ENCODE measurements around the gene CD99L2.

Gene CD99L2

DNA sequence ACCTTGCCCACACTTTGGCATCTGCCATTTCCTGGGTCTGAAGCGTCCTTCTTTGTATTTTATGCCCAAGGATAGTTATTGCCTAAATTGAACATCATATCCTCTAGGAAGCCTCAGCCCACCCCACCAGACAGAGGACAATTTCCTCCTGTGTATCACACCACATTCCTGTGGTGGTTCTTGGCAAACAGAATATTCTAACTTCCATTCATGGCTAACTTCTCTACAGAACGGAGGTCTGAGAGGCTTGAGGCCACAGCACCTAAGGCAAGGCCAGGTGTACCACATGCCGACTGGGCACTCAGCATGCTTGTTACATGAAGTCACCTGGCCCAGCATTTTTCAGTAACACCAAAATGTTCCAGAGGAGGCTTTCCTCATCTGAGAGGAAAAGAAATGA, 42.4 kb downstream of the CD99L2 start:
- TF ChIP-seq GATA1 (IDR thresholded peaks at IDR 0.05; ENCODE audit: low read depth, low read length) = no peak
- TF ChIP-seq POLR2A (IDR thresholded peaks at IDR 0.05; ENCODE audit: low read length) = no peak
- no peak for DNase-seq

DNA sequence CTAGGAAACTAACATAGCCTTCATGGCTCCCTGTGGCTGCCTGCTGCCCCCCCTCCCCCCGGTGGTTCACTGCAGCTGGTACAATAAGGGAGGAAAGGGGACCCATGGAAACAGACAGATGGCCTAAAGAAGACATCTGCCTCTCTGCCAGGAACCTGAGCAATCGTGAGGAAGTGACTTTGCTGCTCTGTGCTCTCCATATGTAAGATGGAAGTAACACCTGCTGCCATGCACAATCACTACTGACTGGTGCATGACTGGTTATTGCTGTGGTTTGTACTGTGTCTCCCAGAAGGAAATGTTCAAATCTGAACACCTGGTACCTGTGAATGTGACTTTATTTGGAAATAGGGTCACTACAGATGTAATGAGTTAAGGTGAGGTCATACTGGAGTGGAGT, 43.6 kb downstream of the CD99L2 start:
- no peak for DNase-seq
- TF ChIP-seq GATA1 (IDR thresholded peaks at IDR 0.05; ENCODE audit: low read depth, low read length) (no peak), POLR2A (IDR thresholded peaks at IDR 0.05; ENCODE audit: low read length) (no peak)

DNA sequence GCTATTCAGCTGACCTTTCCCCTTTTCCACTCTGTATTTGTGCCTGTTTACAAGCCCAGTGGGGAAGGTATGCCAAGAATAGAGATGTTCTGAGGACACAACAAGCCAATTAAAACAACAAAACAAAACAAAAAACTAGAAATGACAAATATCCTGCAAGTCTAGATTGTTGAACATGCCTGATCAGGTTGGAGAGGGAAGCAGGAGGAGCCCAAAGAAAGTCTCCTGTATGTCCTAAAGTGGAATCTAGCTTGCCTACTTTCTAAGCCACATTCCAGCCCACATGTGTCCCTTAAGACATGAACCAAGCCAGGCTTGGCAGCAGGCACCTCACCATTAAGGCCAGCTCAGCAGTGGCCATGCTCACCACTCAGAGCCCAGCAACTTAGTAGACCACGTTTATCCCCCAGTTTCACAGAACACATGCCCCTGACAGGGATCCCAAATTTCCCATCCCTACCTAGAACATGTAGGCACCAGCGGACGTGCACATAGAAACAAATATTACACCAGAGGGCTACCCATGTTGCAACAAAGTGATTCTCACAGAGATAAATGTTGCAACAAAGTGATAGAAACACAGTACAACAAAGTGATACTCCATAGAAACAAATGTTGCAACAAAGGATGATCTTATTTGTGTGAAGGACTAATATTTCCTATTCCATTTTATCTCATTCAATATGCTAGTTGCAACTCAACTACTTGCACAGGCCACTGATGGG, 48.3 kb downstream of the CD99L2 start:
- no peak for DNase-seq
- TF ChIP-seq POLR2A (IDR thresholded peaks at IDR 0.05; ENCODE audit: low read length) (no peak), GATA1 (IDR thresholded peaks at IDR 0.05; ENCODE audit: low read depth, low read length) (no peak)

DNA sequence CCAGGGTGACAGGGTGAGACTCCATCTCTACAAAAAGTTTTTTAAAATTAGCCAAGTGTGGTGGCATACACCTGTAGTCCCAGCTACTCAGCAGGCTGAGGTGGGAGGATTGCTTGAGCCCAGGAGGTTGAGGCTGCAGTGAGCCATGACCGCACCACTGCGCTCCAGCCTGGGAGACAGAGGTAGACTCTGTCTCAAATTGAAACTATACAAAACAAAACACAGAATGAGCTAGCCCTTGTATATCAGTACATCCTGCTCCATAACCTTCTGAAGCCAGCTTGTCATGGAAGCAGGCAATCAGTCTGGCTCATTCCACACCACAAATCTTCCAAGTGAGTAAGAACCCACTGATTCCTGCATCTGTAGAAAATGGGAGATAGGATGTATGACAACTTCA, 49.0 kb downstream of the CD99L2 start:
- TF ChIP-seq GATA1 (IDR thresholded peaks at IDR 0.05; ENCODE audit: low read depth, low read length) = no peak
- TF ChIP-seq POLR2A (IDR thresholded peaks at IDR 0.05; ENCODE audit: low read length) = no peak
- no peak for DNase-seq

DNA sequence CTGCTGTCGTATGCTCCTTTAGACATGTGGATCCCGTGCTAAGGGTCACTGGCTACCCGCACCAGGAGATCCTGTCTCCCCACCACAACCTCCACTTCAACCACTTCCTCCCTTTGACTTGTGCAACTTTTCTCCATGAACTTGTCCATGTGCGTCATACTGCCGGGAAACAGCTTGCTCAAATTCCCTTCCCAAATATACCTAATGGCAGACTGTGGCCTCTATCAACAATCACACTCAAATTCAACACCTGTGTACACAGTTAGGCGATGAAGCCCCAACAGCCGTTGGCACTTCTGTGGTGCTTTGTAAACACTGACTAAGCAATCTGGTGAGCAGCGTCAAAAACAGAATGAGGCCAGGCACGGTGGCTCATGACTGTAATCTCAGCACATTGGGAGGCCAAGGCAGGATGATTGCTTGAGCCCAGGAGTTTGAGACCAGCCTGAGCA, 49.5 kb downstream of the CD99L2 start:
- no peak for TF ChIP-seq GATA1 (IDR thresholded peaks at IDR 0.05; ENCODE audit: low read depth, low read length)
- TF ChIP-seq POLR2A (IDR thresholded peaks at IDR 0.05; ENCODE audit: low read length) = no peak
- DNase-seq = peak; percentile 4 to 31

DNA sequence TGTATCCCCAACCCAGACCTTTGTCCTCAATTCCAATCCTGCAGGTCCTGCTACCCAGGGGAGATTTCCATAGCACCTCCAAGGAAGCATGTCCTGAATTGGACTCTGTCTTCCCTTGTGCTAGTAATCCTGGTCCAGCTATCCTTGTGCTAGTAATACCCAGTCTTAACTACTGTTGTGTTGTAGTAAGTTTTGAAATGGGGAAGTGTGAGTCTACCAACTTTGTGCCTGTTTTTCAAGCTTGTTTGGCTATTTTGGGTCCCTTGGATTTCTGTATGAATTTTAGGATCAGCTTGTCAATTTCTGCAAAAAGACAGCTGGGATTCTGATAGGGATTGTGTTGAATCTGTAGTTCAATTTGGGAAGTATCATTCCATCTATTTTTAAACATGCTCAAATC, 51.4 kb downstream of the CD99L2 start:
- TF ChIP-seq GATA1 (IDR thresholded peaks at IDR 0.05; ENCODE audit: low read depth, low read length) (no peak), POLR2A (IDR thresholded peaks at IDR 0.05; ENCODE audit: low read length) (no peak)
- DNase-seq = no peak

DNA sequence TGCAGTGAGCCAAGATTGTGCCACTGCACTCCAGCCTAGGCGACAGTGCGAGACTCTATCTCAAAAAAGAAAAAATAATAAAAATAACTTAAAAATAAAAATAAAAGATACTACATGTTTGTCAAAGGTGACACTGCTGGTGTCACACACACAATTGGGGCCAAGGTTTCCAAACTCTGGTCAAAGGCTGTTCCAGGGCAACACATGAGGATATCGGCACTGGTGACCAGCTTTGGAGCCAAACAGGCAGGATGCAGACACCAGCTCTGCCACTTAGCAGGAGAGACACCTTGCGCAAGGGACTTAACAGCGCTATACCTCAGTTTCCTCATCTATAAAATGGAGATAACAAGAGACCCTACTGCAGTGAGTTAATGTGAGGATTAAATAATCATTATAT, 52.3 kb downstream of the CD99L2 start:
- TF ChIP-seq GATA1 (IDR thresholded peaks at IDR 0.05; ENCODE audit: low read depth, low read length) (no peak), POLR2A (IDR thresholded peaks at IDR 0.05; ENCODE audit: low read length) (no peak)
- no peak for DNase-seq

DNA sequence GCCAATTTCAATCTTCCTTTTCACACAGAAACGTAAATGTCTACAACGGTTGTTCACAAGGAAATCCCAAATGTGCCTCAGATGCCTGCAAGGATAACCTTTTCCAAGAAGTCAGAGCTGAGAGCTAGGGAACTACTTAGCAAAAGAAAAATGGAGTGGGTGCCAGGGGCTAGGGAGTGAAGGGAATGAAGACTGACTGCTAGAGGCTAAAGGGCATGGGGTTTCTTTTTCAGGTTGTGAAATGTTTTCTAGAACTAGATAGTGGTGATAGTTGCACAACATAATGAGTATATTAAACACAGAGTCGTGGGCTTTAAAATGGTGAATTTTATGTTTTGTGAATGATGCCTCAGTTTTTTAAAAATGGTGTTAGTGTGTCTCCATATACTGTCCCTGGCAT, 53.4 kb downstream of the CD99L2 start:
- DNase-seq = no peak
- TF ChIP-seq GATA1 (IDR thresholded peaks at IDR 0.05; ENCODE audit: low read depth, low read length) (no peak), POLR2A (IDR thresholded peaks at IDR 0.05; ENCODE audit: low read length) (no peak)

DNA sequence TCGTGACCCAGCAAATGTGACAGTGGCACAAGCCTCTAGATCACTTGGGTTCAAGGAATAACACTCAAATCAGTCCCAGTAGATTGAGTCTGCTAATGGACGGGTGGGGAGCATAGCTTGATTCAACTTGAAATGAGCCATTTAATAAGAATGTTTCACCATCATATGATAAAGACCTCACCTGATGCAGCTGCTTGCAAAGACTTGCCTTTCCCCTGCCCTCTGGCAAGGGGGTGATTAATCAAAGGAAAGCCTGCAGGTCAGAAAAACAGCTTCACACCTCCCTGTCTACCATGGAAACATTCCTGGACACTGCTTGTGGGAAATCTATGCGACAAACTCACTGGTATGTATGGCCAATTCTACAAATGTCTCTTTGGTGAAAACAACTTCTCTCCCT, 54.5 kb downstream of the CD99L2 start:
- no peak for DNase-seq

DNA sequence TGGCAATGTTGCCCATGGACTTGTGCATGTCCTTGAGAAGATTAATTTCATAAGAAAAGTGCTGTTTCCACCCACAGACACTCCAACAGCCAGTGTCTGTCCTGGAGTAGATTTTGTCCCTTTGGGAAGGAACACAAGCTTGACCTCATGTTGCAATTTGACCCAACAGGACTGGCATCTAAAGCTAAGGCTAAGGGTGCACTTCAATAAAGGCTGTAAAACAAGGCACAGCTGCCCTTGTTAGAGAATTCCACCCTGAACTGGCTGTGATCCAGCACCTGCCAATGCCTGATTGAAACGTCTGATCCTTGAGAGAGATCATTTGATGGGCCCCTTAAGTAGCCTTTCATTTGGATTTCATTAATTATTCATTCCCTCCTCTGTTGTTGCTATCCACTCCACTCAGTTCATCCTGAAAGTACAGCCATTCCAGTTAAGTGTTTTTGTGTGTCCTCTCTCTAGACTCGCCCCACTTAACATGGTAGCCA, 56.2 kb downstream of the CD99L2 start:
- TF ChIP-seq POLR2A (IDR thresholded peaks at IDR 0.05; ENCODE audit: low read length) = no peak
- no peak for TF ChIP-seq GATA1 (IDR thresholded peaks at IDR 0.05; ENCODE audit: low read depth, low read length)
- no peak for DNase-seq

More for the DNA sequence above, 54.5 kb downstream of the CD99L2 start:
- TF ChIP-seq POLR2A (IDR thresholded peaks at IDR 0.05; ENCODE audit: low read length) (no peak), GATA1 (IDR thresholded peaks at IDR 0.05; ENCODE audit: low read depth, low read length) (no peak)

DNA sequence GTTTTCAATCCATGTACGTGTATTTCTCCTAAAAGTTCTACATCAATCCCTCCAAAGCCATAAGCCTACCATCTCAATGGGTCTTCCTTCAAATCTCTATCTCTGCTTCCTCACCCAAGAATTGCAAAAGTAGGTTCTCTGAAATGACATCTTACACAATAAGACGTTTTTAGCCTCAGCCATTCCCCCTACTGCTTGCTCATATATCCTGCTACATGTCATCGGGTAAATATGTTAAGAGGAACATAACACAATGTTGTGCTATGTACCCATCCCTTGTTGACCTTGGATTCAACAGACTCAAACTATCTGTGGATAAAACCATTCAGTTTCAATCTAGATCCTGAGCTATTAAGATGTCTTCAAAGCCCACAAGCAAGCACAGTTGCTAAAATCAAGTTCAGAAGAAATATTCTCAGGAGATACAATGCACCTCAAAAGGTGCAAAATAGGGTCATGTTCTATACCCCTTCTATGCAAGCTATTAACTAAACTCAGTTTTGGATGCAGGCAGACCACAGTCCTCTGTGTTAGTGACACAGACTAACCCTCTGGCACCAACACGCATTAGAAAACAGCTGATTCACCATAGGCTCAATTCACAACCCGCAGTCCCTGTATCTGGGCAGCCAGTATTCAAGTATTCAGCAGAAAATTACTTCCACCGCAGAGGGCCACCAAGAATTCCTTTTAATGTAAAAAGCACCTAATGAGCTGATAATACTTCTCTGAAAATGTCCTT, 56.8 kb downstream of the CD99L2 start:
- TF ChIP-seq POLR2A (IDR thresholded peaks at IDR 0.05; ENCODE audit: low read length) = no peak
- no peak for TF ChIP-seq GATA1 (IDR thresholded peaks at IDR 0.05; ENCODE audit: low read depth, low read length)
- DNase-seq = no peak

DNA sequence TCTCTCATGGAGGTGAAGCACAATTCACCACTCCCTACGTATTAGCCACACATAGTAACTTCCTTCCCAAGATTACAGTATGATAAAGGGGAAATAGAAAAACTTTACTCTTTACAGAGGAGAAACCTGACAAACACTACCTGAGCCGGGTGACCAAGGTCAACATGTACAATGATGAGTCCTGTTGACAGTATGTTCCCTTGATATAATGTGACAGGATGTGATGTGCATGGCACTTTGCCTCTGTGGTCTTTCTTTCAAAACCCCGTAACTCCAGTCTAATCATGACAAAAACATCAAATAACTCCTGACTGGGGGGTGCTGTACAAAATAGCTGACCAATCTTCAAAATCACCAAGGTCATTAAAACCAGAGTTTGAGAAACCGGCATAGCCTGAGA, 60.6 kb downstream of the CD99L2 start:
- DNase-seq = no peak
- TF ChIP-seq POLR2A (IDR thresholded peaks at IDR 0.05; ENCODE audit: low read length) = no peak
- no peak for TF ChIP-seq GATA1 (IDR thresholded peaks at IDR 0.05; ENCODE audit: low read depth, low read length)

DNA sequence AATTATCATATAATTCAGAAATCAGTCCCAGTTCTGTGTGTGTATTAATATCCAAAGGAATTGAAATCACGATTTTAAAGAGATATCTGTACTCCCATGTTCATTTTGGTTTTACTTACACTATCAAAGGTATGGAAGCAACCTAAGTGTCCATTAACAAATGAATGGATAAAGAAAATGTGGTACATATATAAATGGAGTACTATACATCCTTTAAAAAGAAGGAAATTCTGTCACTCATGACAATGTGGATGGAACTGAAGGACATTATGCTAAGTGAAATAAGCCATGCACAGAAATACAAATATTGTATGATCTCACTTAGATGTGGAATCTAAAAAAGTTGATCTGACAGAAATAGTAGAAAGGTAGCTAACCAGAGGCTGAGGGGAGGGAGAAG, 63.8 kb downstream of the CD99L2 start:
- TF ChIP-seq POLR2A (IDR thresholded peaks at IDR 0.05; ENCODE audit: low read length) (no peak), GATA1 (IDR thresholded peaks at IDR 0.05; ENCODE audit: low read depth, low read length) (no peak)
- no peak for DNase-seq

DNA sequence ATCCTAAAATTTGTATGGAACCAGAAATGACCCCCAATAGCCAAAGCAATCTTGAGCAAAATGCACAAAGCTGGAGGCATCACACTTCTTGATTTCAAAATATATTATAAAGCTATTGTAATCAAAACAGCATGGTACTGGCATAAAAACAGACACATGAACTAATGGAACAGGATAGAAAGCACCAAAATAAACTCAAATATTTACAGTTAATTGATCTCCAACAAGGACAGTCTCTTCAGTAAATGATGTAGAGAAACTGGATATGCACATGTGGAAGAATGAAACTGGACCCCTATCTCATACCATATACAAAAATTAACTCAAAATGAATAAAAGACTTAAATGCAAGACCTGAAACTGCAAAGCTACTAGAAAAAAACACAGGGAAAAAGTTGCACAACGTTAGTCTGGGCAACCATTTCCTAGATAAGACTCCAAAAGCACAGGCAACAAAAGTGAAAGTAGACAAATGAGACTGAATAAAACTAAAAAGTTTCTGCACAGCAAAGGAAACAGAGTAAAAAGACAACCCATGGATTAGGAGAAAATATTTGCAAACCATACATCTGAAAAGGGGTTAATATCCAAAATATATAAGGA, 64.9 kb downstream of the CD99L2 start:
- TF ChIP-seq POLR2A (IDR thresholded peaks at IDR 0.05; ENCODE audit: low read length) (no peak), GATA1 (IDR thresholded peaks at IDR 0.05; ENCODE audit: low read depth, low read length) (no peak)
- DNase-seq = no peak
